K562 (cell line): Measurements from ENCODE around the gene PAPOLB. TPM values are rescaled to one million over a fixed set of nuclear protein-coding genes. Genes with fewer than 3 reads are reported as not detected.

Source experiments
- EZH2 ChIP-seq: IDR thresholded peaks from 2 replicates; pipeline ENCODE4 v1.6.1; 2012; ENCODE audit warnings: low read depth, mild to moderate bottlenecking, inconsistent platforms, low read length, borderline replicate concordance
- GTF2F1 ChIP-seq: IDR thresholded peaks from 2 replicates; pipeline ENCODE4 v1.6.1; 2011; ENCODE audit warnings: low read depth, low read length, improper control_type of control experiment
- HDAC8 ChIP-seq: fragments of 450-650 bp; IDR thresholded peaks from 2 replicates; pipeline ENCODE4 v1.6.1; 2016; ENCODE audit warnings: mild to moderate bottlenecking, missing genetic modification characterization, moderate library complexity, missing compliant biosample characterization
- LEF1 ChIP-seq: fragments of 450-650 bp; IDR thresholded peaks from 2 replicates; pipeline ENCODE4 v1.6.1; 2016; ENCODE audit warnings: mild to moderate bottlenecking
- MCM7 ChIP-seq, 2 experiments: fragments of 450-650 bp; IDR thresholded peaks; 2 replicates each; pipeline ENCODE4 v1.6.1; 2016 to 2018
- MTA2 ChIP-seq: fragments of 450-650 bp; IDR thresholded peaks from 2 replicates; pipeline ENCODE4 v1.6.1; 2016; ENCODE audit warnings: low read depth
- NFE2 ChIP-seq: IDR thresholded peaks from 2 replicates; pipeline ENCODE4 v1.6.1; 2014; ENCODE audit warnings: antibody characterized with exemption, low read depth
- POLR3A ChIP-seq: IDR thresholded peaks from 2 replicates; pipeline ENCODE4 v1.6.1; 2011; ENCODE audit warnings: borderline replicate concordance, mild to moderate bottlenecking, moderate library complexity; ENCODE audit not compliant: insufficient read length, insufficient read depth; ENCODE audit errors: extremely low read depth
- PRMT5 ChIP-seq: sonication (generic); formaldehyde crosslinking; IDR thresholded peaks from 2 replicates; pipeline ENCODE4 v1.5.0; 2020; ENCODE audit warnings: missing genetic modification reagents
- PTRF ChIP-seq: fragments of 450-650 bp; IDR thresholded peaks from 2 replicates; pipeline ENCODE4 v1.6.1; 2016; ENCODE audit warnings: mild to moderate bottlenecking, missing genetic modification characterization, missing compliant biosample characterization
- RBFOX2 ChIP-seq: fragments of 200-400 bp; formaldehyde crosslinking; IDR thresholded peaks from 2 replicates; pipeline ENCODE4 v1.6.1; 2017; ENCODE audit warnings: low read depth, mild to moderate bottlenecking, low read length, moderate library complexity
- XRCC5 ChIP-seq: fragments of 200-400 bp; formaldehyde crosslinking; IDR thresholded peaks from 2 replicates; pipeline ENCODE4 v1.6.1; 2017; ENCODE audit warnings: low read depth, mild to moderate bottlenecking, low read length
- YY1 ChIP-seq, 3 experiments: IDR thresholded peaks; 2 replicates each; pipeline ENCODE4 v1.6.1; 2011; ENCODE audit warnings: low read length in 2 of 3, mild to moderate bottlenecking in 2 of 3, moderate library complexity in 2 of 3, borderline replicate concordance in 1 of 3, control low read depth in 1 of 3, low read depth in 1 of 3; ENCODE audit not compliant: insufficient read depth in 3 of 3, insufficient replicate concordance in 2 of 3, control insufficient read depth in 1 of 3, insufficient read length in 1 of 3; ENCODE audit errors: extremely low read depth in 1 of 3
- ZFP36 ChIP-seq: fragments of 150-350 bp; IDR thresholded peaks from 2 replicates; pipeline ENCODE4 v1.6.1; 2018; ENCODE audit warnings: low read length, low read depth; ENCODE audit not compliant: partially characterized antibody
- ZNF143 ChIP-seq: sonication (generic); formaldehyde crosslinking; IDR thresholded peaks from 2 replicates; pipeline ENCODE4 v1.9.0; 2022; ENCODE audit warnings: mild to moderate bottlenecking, missing genetic modification reagents
- ZNF23 ChIP-seq: fragments of 250-450 bp; sonication (Bioruptor Pico); IDR thresholded peaks from 2 replicates; pipeline ENCODE4 v1.4.0; 2020; ENCODE audit warnings: mild to moderate bottlenecking
- ZNF311 ChIP-seq: fragments of 250-450 bp; sonication (Bioruptor Pico); IDR thresholded peaks from 2 replicates; pipeline ENCODE4 v1.4.0; 2020; ENCODE audit warnings: mild to moderate bottlenecking, moderate library complexity
- ZNF584 ChIP-seq: fragments of 200-800 bp; sonication (Bioruptor generic); IDR thresholded peaks from 2 replicates; pipeline ENCODE4 v1.6.1; 2016; ENCODE audit warnings: low read depth, mild to moderate bottlenecking, missing genetic modification characterization, missing compliant biosample characterization
- polyA plus RNA-seq, 8 experiments: library from polyadenylated mRNA; depleted of rRNA in 4 of 8; stranded (reverse) in 5 of 8; unstranded in 3 of 8; fragments of >200 nt; fragmentation: Nextera tagmentation in 2 of 8; fragmentation: Illumina TruSeq in 1 of 8; extraction: Ambion mirVana in 2 of 8; extraction: Trizol in 1 of 8; gene quantifications; 2 replicates each; pipeline versions ENCODE4 v1.2.1 to v1.2.3, GENCODE V29; 2011 to 2014; ENCODE audit warnings: inconsistent platforms in 1 of 8, missing spikeins in 1 of 8
- total RNA-seq, 7 experiments: library from RNA; depleted of rRNA in 6 of 7; stranded (reverse); fragments of >200 nt in 6 of 7; fragmentation: Illumina TruSeq in 2 of 7; extraction: Trizol in 2 of 7; gene quantifications; 2 replicates each; pipeline versions ENCODE4 v1.2.1 to v1.2.3, GENCODE V29; 2011 to 2021; ENCODE audit warnings: low replicate concordance in 1 of 7
- TF ChIP-seq, protein P1 (sequence below), 2 experiments: fragments of 450-650 bp; IDR thresholded peaks; 2 replicates each; pipeline ENCODE4 v1.6.1; 2016; ENCODE audit warnings: mild to moderate bottlenecking in 2 of 2, borderline replicate concordance in 1 of 2, low read depth in 1 of 2, moderate library complexity in 1 of 2
- TF ChIP-seq, protein P2 (sequence below): sonication (generic); formaldehyde crosslinking; IDR thresholded peaks from 2 replicates; pipeline ENCODE4 v1.8.0; 2022; ENCODE audit warnings: mild to moderate bottlenecking, missing genetic modification reagents

The PAPOLB gene
- total and polyA plus RNA-seq, 9 of the 15 experiments (the other 6 are each of a cell fraction or from before 2014, with no cell fraction given), result 0.04 to 0.33 (median 0.16) TPM; not detected in 4

GRCh38 chr7:4893929-4894475, 32.2 kb upstream of the PAPOLB start (continued):
- TF ChIP-seq, protein P1, sequence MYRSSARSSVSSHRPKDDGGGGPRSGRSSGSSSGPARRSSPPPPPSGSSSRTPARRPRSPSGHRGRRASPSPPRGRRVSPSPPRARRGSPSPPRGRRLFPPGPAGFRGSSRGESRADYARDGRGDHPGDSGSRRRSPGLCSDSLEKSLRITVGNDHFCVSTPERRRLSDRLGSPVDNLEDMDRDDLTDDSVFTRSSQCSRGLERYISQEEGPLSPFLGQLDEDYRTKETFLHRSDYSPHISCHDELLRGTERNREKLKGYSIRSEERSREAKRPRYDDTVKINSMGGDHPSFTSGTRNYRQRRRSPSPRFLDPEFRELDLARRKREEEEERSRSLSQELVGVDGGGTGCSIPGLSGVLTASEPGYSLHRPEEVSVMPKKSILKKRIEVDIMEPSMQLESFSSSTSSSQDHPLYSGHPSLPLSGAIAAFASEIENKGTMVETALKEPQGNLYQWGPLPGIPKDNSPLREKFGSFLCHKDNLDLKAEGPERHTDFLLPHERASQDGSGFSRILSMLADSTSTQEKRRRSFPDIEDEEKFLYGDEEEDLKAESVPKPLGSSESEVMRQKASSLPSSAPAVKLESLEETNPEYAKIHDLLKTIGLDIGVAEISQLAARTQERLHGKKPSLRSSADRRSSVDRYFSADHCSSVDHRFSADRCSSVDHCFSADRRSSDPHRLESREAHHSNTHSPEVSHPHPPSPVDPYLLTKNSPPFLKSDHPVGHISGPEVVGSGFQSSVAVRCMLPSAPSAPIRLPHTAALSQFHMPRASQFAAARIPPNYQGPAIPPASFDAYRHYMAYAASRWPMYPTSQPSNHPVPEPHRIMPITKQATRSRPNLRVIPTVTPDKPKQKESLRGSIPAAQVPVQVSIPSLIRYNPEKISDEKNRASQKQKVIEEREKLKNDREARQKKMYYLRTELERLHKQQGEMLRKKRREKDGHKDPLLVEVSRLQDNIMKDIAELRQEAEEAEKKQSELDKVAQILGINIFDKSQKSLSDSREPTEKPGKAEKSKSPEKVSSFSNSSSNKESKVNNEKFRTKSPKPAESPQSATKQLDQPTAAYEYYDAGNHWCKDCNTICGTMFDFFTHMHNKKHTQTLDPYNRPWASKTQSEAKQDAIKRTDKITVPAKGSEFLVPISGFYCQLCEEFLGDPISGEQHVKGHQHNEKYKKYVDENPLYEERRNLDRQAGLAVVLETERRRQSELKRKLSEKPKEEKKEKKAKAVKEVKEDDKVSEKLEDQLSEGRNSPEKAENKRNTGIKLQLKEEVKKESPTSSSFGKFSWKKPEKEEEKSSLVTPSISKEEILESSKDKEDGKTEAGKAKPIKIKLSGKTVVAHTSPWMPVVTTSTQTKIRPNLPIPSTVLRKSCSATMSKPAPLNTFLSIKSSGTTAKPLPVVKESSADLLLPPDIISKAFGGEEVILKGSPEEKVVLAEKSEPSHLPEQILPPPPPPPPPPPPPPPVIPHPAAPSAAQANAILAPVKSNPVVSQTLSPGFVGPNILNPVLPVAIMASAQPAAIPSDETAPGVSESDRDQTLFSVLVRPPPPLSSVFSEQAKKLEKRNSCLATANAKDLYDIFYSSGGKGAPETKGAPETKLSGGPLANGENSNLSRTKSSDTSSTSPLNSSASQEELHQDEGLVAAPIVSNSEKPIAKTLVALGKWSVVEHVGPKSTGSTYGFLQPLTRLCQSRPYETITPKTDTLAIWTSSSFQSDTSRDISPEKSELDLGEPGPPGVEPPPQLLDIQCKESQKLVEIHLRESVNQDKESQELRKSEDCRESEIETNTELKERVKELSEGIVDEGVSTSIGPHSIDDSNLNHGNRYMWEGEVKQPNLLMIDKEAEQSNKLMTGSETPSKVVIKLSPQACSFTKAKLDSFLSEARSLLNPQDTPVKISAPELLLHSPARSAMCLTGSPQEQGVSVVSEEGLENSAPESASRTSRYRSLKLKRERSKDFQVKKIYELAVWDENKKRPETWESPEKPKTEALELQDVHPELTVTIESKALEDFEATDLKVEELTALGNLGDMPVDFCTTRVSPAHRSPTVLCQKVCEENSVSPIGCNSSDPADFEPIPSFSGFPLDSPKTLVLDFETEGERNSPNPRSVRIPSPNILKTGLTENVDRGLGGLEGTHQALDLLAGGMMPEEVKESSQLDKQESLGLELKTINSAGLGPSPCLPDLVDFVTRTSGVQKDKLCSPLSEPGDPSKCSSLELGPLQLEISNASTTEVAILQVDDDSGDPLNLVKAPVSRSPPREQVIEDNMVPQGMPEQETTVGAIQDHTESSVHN (IDR thresholded peaks at IDR 0.05; ENCODE audit: borderline replicate concordance in 1 of 2, low read depth in 1 of 2), result no peak
- TF ChIP-seq LEF1 (no peak), POLR3A (no peak), RBFOX2 (no peak), ZFP36 (no peak), YY1 (IDR thresholded peaks at IDR 0.05; ENCODE audit: borderline replicate concordance in 1 of 3, control insufficient read depth in 1 of 3, extremely low read depth in 1 of 3, insufficient read depth in 3 of 3, insufficient read length in 1 of 3, insufficient replicate concordance in 2 of 3, low read depth in 1 of 3, low read length in 2 of 3) (peak in 1 of 3 experiments; percentile 79), ZNF584 (CRISPR knock-in tag) (no peak), ZNF23 (CRISPR knock-in tag) (no peak), EZH2 (no peak), HDAC8 (peak; percentile 96), MTA2 (no peak), PRMT5 (CRISPR knock-in tag) (no peak), NFE2 (no peak), GTF2F1 (no peak), ZNF311 (CRISPR knock-in tag) (peak; percentile 82), ZNF143 (CRISPR knock-in tag) (no peak), MCM7 (IDR thresholded peaks at IDR 0.05) (no peak), XRCC5 (no peak), PTRF (peak; percentile 54; the same call in 1 of the 2 replicates)
- TF ChIP-seq, protein P2, sequence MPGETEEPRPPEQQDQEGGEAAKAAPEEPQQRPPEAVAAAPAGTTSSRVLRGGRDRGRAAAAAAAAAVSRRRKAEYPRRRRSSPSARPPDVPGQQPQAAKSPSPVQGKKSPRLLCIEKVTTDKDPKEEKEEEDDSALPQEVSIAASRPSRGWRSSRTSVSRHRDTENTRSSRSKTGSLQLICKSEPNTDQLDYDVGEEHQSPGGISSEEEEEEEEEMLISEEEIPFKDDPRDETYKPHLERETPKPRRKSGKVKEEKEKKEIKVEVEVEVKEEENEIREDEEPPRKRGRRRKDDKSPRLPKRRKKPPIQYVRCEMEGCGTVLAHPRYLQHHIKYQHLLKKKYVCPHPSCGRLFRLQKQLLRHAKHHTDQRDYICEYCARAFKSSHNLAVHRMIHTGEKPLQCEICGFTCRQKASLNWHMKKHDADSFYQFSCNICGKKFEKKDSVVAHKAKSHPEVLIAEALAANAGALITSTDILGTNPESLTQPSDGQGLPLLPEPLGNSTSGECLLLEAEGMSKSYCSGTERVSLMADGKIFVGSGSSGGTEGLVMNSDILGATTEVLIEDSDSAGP, result no peak
